ENCODE measurements around the gene ERGIC1.
"Not testable (repeated sequence)": the region's sequence is repeated elsewhere in the genome, so short reads cannot be mapped to it uniquely, and the experiment has no call there.

The ERGIC1 gene

DNA sequence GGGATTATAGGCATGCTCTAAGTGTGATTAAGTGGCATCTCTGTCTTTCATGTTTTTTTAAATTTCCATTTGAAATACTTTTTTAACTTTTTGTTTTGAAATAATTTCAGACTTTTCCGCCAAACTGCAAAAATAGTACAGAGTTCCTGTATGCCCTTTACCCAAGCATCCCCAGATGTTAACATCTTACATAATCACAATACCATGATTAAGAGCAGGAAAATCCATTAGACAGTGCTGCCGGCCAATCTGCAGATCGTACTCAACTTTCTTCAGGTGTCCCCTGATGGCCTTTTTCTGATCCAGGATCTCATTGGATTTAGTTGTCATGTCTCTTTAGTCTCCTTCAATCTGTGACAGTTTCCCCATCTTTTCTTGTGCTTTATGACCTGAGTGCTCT is 49.0 kb downstream of the ERGIC1 start:
- no peak for DNase-seq

DNA sequence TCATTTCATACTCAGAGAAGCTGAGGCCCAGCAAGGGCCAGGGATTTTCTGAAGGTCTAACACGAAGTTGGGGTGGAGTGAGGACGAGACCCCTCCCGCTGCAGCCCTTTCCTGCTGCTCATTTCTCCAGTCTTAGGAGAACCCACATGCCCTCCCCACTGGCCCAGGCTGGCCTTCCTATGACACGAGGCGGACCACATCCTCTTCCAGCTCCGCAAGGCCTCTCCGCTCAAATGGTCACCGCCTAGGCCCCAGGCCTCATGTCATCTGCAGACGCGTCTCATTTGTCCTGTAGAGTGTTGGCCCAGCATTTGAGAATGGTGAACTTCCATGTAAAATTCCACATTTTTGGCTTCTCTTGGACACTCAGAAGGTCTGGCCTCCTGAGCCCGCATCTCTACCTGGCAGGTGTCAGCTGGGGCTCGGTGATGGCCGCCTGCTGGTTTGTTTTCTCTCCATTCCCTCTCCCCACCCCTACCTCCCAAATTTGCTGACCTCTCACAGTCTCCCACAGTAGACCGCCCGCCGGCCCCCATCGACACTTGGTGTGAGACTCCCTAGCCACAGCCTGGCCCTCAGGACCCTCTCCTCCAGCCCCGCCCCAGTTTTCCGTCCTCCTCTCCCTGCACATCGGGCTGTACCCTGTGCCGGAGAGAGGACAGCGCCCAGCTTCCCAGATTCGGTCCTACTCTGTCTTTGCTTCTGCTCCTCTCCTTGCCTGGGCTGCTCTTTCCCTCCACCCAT is 51.7 kb downstream of the ERGIC1 start:
- DNase-seq: no peak

DNA sequence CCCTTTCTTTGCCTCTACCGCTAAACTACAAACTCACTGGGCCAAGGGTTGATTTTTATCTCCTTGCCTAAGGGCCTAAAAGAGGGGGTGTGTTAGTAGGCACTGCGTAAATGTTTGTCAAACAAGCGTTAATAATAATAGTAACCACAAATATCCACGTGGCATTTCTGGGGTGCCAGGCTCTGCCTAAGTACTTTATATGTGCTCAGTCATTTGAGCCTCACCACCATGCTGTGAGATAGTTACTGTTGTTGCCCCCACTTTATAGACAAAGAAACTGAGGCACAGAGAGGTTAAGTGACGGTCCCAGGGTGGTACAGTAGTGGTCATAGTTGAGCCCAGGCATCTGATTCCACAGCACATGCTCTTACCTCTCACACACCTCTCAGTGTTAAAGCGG is 52.4 kb downstream of the ERGIC1 start:
- no peak for DNase-seq

DNA sequence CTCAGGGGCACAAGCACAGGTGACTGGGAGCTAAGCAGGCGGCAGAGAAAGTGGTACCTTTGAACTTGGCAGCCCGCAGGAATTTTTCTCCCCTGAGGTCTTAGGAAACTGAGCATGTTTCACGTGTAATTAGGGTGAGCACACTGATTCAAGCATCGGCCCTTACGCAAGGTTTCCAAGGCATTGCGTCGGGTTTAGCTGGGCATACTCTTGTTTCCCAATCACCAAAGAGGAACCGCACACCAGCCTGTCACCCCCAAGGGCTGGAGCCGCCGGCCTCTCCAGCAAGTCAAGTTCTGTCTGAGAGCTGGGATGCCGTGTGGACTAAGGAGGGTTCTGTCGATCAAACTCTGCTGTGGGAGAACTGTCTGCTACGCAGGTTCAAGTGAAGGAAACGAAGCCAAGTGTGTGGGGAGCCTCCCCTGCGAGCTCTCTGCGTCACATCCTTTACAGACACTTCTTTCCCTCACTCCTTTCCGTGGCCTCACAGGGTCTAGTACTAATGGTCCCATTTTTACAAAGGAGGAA is 53.0 kb downstream of the ERGIC1 start:
- DNase-seq: no peak

DNA sequence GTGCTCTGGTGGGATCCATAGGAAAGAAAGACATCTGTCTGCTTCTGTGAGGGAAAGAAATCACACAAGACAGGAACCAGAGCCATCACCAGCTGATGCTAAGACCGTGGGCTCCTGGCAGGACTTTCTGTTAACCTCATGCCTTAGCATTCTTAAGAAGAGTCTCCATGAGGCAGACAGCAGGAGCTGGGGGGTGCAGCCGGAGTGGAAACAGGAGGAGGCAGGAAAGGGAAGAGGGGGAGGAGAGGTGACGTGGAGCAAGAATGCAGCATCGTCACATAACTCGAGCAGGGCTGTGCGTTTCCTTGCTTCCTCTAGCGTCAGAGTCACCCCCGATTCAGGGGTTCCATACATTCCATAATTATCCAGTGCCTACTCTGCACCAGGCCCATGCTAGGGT is 53.6 kb downstream of the ERGIC1 start:
- no peak for DNase-seq

DNA sequence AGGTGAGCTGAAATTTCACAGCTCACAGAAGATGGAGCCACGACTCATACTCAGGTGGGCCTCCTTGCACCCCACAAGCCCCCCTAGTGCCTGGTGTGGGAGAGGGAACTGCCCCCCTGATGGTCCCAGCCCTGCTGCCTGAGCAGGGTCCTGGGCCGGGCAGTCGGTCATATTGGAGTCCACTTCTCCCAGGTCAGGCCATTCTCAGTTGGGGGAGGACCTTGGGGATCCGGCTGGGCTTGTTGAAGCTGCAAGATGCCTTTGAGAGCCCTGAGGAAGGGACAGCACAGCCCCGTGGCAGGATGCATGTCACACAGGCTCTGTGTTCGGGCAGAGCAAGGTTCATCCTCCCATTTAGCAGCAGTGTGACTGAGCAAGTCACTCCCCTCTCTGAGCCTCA is 56.6 kb downstream of the ERGIC1 start:
- DNase-seq: no peak

DNA sequence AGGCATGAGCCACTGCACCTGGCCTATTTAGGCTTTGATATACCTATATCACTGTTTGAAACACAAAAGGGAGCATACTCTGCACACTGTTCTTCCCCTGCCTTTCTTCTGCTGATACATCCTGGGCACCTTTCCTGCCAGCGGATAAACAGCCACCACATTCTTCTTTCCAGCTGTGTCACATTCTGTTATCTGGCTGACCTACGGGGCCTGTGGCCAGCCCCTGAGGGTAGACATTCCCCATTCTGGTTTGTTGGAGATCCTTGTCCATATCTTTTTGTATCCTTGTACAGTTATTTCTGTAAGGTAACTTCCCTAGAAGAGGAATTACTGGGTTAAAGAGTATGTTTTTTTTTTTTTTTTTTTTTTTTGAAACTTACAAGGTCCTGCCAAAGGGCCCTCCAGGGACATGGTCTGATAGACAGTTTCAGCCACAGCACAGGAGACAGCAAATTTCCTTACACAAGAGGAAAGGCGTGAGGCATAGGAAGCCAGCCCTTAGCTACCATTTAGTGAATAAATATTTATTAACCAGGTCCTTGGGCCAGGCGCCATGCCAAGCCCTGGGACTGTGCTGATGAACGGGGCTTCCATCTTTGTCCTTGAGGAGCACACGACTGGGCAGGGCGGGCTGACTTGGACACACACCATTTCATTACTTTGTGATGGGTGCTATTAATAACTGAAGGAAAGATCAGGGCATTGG is 57.8 kb downstream of the ERGIC1 start:
- DNase-seq: no peak

DNA sequence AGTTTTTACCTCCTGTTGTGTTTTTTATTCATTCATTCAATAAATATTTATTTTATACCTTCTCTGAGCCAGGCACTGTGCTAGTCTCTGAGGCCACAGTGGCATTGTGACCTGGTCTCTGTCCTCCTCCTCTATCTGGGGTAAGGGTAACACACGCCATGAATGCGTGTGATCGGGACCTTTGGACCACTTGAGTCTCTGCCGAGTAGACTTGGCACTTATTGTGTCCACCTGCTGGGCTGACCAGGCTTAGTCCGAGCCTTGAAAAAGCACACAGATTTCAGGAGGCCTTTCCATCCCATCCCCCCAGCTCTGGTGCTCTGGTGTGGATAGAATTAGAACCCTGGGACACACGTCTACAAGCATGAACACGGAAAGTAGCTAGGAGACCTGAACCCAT is 58.7 kb downstream of the ERGIC1 start:
- no peak for DNase-seq

DNA sequence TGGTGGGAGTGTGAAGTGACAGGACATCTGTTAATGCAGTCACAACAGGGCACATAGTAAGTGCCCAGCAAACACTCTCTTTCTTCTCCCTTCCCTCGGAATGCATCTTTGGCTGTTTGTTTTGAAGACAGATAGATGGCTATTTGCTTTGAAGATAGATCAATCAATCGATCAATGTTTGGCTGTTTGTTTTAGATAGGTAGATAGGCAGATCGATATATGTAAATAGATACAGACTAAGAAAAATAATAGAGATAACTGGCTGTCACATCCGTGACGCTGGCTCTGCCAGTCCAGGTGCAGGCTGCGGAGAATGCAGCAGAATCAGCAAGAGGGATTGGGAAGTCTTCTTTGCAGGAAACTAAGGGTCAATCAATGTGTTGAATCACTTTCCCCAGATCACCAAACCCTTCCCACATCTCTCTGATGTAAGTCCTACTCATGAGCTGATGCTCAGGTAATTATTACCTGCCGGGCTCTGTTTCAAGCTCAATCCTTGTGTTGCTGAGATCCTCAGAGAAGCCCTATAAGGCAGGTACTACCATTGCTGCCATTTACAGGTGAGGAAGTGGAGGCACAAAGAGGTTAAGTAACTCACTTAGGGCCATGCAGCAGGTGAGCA is 60.8 kb downstream of the ERGIC1 start:
- peak; percentile 30 for DNase-seq

DNA sequence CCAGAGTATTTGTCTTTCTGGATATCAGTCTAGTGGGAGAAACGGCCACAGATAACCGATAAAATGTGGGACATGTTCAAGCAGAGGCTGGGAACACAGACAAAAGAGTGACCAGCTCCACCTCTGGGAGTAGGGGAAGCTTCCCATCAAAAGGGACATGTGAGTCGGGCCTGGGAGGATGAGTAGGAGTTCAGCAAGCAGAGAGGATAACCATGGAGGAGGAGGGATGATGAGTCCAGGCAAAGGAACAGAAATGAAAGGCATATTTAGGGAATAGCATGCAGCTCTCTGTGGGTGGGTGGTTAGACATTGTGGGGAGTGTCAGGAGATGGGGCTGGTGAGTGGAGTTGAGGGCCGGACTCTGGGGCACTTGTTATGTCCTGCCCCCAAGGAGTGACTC is 61.5 kb downstream of the ERGIC1 start:
- DNase-seq: no peak

DNA sequence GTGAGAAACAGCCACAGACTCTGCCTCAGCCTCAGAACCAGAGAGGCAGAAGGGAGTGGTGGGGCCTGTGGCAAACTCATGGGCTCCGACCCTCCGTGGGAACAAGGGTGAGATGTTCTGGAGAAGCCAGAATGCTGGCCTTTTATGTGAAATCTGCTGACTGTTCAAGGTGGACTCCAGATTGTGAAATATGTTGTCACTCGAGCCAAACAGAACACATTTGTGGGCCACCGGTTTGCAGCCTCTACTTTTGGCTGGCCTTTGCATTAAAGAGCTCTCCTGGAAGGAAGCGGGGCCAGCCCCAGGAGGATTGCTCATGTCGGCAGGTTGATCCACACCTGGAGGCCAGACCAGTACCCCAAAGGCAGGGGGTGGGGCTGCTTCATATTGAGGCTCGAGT is 62.4 kb downstream of the ERGIC1 start:
- no peak for DNase-seq

DNA sequence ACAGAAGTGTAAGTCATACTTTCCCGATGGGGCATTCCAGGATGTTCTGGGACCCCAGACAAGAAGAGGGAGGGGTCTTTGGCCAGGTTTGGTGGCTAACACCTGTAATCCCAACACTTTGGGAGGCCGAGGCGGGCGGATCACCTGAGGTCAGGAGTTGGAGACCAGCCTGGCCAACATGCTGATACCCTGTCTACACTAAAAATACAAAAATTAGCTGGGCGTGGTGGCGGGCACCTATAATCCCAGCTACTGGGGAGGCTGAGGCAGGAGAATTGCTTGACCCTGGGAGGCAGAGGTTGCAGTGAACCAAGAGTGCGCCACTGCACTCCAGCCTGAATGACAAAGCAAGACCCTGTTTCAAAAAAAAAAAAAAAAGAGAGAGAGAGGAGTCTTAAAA is 63.0 kb downstream of the ERGIC1 start:
- DNase-seq: not testable (repeated sequence)

DNA sequence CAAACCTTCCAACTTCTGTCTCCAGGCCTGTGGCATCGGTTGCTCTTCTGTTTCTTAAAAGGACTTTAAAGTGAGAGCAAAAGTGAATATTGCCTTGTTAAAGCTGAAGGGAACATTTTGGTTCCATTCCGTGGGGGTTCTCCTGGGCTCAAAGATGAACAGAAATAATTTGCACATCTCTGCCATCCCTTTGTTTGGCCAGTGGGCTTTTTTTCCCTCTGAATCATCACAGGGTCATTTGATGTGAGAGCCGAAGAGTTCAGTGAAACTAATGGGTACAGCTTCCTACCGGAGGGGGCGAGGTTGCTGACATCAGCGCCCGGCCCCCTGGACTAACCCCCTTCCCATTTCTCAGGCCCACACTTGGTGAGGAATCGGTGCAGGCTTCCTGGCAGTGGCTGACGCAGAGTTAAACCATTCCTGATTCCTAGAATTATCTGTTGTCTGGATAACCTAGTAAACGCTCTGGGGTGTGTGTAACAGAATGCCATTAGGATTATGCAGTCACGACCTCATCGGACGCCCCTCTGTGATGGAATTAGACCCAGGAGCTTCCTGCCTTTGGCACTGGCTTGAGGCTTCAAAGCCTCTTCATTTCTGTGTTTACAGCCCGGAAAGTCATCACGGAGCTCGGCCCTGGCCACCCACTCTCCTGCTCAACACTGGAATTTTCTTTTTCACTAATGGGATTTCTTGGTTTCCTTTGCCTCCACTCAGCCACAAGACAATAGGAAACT is 63.6 kb downstream of the ERGIC1 start:
- no peak for DNase-seq

DNA sequence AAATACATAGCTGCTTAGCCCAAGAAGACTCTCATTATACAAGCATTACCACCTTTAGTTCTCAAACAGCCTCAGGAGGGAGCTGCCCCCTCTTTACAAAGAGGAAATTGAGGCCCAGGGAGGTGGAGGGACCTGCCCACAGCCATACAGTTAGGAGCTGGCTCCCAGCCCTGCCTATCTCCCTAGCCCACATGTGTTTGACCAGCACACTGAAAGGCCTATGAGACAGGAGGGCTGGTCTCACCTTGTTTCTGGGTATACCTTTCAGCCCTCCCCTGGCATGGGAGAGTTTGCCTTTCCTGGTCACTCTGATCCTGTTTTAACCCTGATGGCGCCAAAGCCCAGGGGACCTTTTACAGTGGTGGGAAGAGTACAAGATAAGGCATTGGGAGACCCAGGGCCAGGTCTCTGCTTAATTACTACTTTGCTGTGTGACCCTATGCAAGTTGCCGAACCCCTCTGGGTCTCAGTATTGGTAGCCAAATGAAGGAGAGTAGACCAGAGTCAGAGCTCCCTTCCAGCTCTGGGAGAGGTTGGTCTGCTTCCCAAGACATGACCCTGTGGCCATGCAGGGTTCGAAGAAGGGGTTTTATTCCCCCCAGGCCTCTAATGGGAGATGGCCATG is 64.3 kb downstream of the ERGIC1 start:
- DNase-seq: no peak

DNA sequence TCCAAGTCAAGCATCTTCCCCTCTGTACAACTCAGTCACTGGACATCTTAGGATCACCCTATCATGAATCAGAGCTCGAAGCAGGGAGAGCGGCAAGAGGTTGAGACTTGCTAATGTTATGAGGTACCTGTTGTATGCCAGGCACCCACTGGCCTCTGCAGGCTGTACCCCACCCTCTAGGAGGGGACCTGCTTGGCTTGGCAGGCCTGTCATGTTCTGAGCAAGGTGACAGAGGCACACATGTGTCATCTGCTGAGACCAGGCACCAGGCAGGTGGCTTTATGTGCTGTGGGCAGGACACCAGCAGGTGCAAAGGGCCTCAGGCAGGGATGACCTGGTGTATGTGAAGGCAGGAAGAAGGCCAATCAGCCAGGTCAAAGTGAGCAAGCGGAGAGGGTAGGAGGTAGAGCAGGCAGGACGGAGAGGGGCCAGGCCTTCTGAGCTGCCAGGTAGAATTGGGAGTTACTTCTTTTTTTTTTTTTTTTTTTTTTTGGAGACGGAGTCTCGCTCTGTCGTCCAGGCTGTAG is 64.9 kb downstream of the ERGIC1 start:
- DNase-seq: no peak

DNA sequence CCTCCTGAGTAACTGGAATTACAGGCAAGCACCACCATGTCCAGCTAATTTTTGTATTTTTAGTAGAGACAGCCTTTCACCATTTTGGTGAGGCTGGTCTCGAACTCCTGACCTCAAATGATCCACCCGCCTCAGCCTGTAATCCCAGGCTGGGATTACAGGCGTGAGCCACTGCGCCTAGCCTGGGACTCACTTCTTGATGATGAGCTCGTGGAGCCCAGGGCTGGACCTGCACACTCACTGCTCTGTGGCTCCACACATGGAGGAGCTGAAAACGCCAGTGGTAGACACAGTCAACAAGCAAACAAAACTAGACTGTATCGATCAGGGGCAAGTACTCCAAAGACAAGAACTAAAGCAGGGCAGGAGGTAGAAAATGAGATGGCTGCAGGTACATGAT is 65.4 kb downstream of the ERGIC1 start:
- no peak for DNase-seq

DNA sequence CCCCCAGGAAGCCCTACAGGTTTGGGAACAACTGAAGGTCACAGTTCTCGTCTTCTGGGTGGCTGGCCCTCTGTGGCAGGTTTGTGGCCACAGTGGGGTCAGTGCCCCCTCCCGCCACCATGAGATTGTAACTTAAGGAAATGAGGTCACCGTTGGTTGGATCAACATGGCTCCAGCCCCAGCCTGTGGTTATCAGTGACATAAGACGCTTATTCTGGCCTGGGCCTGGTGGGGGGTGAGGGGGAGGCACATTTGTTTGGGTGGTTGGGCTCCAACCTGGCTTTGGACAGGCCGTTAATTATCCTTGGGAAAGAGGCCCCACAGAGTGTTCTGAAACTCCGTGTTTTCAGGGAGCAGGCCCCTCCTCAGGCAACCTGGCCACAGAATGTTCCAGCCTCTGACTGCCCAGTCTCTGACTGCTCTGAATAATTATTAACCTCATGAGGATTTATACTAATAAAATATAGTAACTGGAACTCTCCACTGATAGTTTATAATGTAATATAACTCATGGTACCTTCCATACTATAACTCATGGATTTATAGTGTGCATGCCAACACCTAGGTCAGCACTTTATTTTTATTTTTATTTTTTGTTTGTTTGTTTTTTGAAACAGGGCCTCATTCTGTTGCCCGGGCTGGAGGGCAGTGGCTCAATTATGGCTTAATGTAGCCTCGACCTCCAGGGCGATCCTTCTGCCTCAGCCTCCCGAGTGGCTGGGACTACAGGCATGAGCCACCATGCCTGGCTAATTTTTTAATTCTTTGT is 67.1 kb downstream of the ERGIC1 start:
- no peak for DNase-seq

DNA sequence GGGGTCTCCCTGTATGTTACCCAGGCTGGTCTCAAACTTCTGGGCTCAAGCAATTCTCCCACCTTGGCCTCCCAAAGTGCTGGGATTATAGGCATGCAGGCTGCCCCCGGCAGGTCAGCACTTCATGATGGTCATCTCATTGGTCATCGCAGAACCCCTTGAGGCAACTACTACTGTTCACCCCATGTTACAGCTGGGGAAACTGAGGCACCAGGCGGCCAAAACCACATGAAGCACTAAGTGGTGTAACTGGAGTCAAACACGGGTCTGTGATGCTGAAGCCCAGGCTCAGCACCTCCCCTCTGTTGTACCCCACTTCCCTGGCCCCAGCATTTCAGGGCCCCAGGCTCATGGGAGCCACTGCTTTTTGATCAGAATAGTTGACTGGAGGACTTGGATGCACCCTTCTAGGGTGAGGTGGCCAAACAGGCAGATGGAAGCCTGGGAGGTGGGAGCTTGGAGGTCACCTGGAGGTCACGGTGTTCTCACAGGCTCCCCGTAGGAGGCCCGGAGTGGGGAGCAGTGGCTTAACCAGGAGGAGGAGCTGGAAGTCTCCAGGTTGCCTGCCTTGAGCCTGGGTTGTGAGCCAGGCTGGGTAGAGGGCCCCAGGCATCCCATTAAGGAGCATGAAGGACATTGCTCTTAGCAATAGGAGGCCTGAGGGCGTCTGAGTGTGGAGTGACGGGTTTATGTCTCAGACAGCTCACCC is 67.9 kb downstream of the ERGIC1 start:
- DNase-seq: no peak

DNA sequence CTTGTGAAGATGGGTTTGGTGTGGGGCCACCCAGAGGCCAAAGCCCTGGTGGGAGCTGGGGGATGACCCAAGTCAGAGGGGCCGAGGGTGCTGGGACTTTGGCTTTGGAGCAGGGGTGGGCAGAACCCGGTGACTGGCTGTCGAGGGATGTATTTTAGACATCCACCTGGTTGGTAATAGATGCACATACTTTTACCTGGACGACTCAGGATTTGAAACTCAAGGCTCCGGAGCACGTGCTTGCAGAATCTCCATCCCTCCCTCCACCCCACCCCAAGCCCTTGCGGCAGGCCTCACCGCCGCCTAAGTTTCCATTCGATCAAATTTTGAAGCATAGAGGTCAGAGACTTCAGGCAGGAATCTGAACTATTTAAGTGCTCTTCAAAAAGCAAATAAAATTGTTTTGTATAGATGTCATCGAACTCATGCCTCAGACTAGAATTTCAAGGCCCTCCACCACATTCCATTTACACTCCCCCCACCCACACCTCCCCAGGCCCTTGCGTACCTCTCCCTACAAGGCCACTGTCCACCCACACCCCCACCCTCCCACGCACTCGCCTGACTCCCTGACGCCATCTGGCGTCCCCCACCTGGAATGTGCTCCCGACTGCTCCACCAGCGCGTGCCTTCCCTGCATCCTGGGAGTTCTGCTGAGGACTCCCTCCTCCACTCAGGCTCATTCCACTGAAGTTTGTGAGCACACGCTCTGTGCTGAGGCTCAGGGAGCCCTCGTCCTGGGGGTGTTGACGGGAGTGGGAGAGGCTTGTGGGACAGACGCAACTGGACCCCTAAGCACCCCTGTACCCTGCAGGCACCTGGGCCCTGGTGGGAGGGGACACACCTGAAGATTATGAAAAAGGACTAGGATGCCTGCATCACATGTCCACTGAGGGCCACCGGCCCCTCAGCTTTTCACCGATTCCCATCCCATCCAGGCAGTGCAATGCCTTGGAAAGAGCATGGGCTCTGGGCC is 68.7 kb downstream of the ERGIC1 start:
- no peak for DNase-seq

DNA sequence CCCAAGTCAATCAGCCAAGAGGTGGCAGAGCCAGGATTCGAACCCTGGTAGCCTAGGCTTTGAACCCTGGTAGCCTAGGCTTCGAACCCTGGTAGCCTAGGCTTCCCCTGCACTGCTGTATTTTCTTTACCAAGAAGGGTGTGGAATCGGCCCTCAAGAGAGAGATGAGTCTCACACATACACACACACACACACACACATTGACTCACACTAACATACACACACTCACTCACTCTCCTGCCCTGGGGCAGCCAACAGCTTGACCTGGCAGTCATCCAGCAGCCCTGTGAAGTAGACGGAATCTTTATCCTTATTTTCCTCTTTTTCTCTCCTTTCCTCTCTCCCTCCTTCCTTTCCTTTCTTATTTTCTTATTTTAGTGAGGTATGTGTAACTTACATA is 69.7 kb downstream of the ERGIC1 start:
- peak; percentile 8 for DNase-seq
